H9 (cell line): ENCODE data around the gene XIRP1. TPM values are rescaled to one million over a fixed set of nuclear protein-coding genes. Genes with fewer than 3 reads are reported as not detected.

ENCODE experiments used
- DNase-seq: peaks from one replicate; pipeline ENCODE4 v3.0.0-alpha.2; 2017
- H2AFZ ChIP-seq: one replicate; pipeline ENCODE4 v1.6.1; 2013; ENCODE audit warnings: mild to moderate bottlenecking, low read length, control low read depth, moderate library complexity
- H2AK5ac ChIP-seq: 2 replicates; pipeline ENCODE4 v1.6.1; 2013; ENCODE audit warnings: low read length, control low read depth, mixed read lengths; ENCODE audit not compliant: insufficient read length
- H2BK120ac ChIP-seq: one replicate; pipeline ENCODE4 v1.6.1; 2013; ENCODE audit warnings: low read depth, mild to moderate bottlenecking, low read length, control low read depth, inconsistent platforms; ENCODE audit not compliant: poor library complexity, severe bottlenecking
- H2BK12ac ChIP-seq: 2 replicates; pipeline ENCODE4 v1.6.1; 2013; ENCODE audit warnings: low read length, control low read depth, mixed read lengths, low read depth; ENCODE audit not compliant: insufficient read length
- H2BK15ac ChIP-seq: 2 replicates; pipeline ENCODE4 v1.6.1; 2013; ENCODE audit warnings: low read depth, low read length, control low read depth
- H2BK20ac ChIP-seq: one replicate; pipeline ENCODE4 v1.6.1; 2013; ENCODE audit warnings: low read depth, mild to moderate bottlenecking, low read length, control low read depth, inconsistent platforms; ENCODE audit not compliant: poor library complexity, severe bottlenecking
- H2BK5ac ChIP-seq: 2 replicates; pipeline ENCODE4 v1.6.1; 2013; ENCODE audit warnings: low read length, control low read depth, mixed read lengths; ENCODE audit not compliant: insufficient read length
- H3K14ac ChIP-seq: 2 replicates; pipeline ENCODE4 v1.6.1; 2013; ENCODE audit warnings: low read length, control low read depth; ENCODE audit not compliant: insufficient read depth
- H3K18ac ChIP-seq: 2 replicates; pipeline ENCODE4 v1.6.1; 2013; ENCODE audit warnings: low read depth, mild to moderate bottlenecking, mixed read lengths, low read length, control low read depth; ENCODE audit not compliant: insufficient read length
- H3K23ac ChIP-seq: 2 replicates; pipeline ENCODE4 v1.6.1; 2013; ENCODE audit warnings: low read length, control low read depth, mixed read lengths, low read depth; ENCODE audit not compliant: insufficient read length
- H3K23me2 ChIP-seq: 2 replicates; pipeline ENCODE4 v1.6.1; 2013; ENCODE audit warnings: low read depth, mild to moderate bottlenecking, mixed read lengths, low read length, control low read depth; ENCODE audit not compliant: insufficient read length, poor library complexity, severe bottlenecking
- H3K27ac ChIP-seq: 2 replicates; pipeline ENCODE4 v1.5.1; 2013; ENCODE audit warnings: low read length, control low read depth, mixed read lengths, low read depth; ENCODE audit not compliant: insufficient read length
- H3K27me3 ChIP-seq: 2 replicates; pipeline ENCODE4 v1.6.1; 2013; ENCODE audit warnings: low read length, control low read depth, inconsistent platforms; ENCODE audit not compliant: insufficient read depth
- H3K4ac ChIP-seq: 2 replicates; pipeline ENCODE4 v1.6.1; 2013; ENCODE audit warnings: low read depth, mild to moderate bottlenecking, control low read depth, inconsistent platforms, low read length, moderate library complexity
- H3K4me1 ChIP-seq: 2 replicates; pipeline ENCODE4 v1.6.1; 2013; ENCODE audit warnings: low read length, control low read depth, inconsistent platforms; ENCODE audit not compliant: insufficient read depth
- H3K4me2 ChIP-seq: 2 replicates; pipeline ENCODE4 v1.6.1; 2013; ENCODE audit warnings: low read length, control low read depth, mixed read lengths; ENCODE audit not compliant: insufficient read length, insufficient read depth
- H3K56ac ChIP-seq: 2 replicates; pipeline ENCODE4 v1.6.1; 2013; ENCODE audit warnings: low read depth, mild to moderate bottlenecking, mixed read lengths, low read length, control low read depth; ENCODE audit not compliant: insufficient read length
- H3K79me1 ChIP-seq: 2 replicates; pipeline ENCODE4 v1.6.1; 2013; ENCODE audit warnings: low read depth, mild to moderate bottlenecking, moderate library complexity, low read length, control low read depth, inconsistent platforms; ENCODE audit not compliant: insufficient read depth, poor library complexity, severe bottlenecking
- H3K79me2 ChIP-seq: 2 replicates; pipeline ENCODE4 v1.6.1; 2013; ENCODE audit warnings: low read length, control low read depth, inconsistent platforms; ENCODE audit not compliant: insufficient read depth
- H3K9ac ChIP-seq: 2 replicates; pipeline ENCODE4 v1.6.1; 2013; ENCODE audit warnings: low read length, control low read depth, mixed read lengths; ENCODE audit not compliant: insufficient read length; ENCODE audit errors: extremely low read depth
- H3K9me3 ChIP-seq: one replicate; pipeline ENCODE4 v1.6.1; 2013; ENCODE audit warnings: low read depth, low read length, inconsistent platforms; ENCODE audit not compliant: control insufficient read depth
- H3T11ph ChIP-seq: one replicate; pipeline ENCODE4 v1.6.1; 2013; ENCODE audit warnings: mild to moderate bottlenecking, low read length, control low read depth, inconsistent platforms
- H4K20me1 ChIP-seq: one replicate; pipeline ENCODE4 v1.6.1; 2013; ENCODE audit not compliant: control insufficient read depth, insufficient read length, insufficient read depth
- H4K5ac ChIP-seq: 2 replicates; pipeline ENCODE4 v1.6.1; 2013; ENCODE audit warnings: low read depth, mild to moderate bottlenecking, mixed read lengths, low read length, control low read depth; ENCODE audit not compliant: insufficient read length
- H4K8ac ChIP-seq: replicated peaks from 2 replicates; pipeline ENCODE4 v1.6.1; 2013; ENCODE audit warnings: low read length, control low read depth, mixed read lengths, low read depth; ENCODE audit not compliant: insufficient read length
- H4K91ac ChIP-seq: 2 replicates; pipeline ENCODE4 v1.6.1; 2013; ENCODE audit warnings: low read depth, mild to moderate bottlenecking, moderate library complexity, mixed read lengths, low read length, control low read depth; ENCODE audit not compliant: insufficient read length
- H3K27ac Mint-ChIP-seq, 3 experiments: 2 replicates in 2 of 3; 3 replicates in 1 of 3; pipeline ENCODE4 v1.8.0; 2020 to 2021; ENCODE audit warnings: mixed read lengths in 3 of 3, mild to moderate bottlenecking in 1 of 3, moderate library complexity in 1 of 3
- H3K27me3 Mint-ChIP-seq: 2 replicates; pipeline ENCODE4 v1.8.0; 2021; ENCODE audit warnings: low read depth, mild to moderate bottlenecking, moderate library complexity, mixed read lengths
- H3K36me3 Mint-ChIP-seq, 3 experiments: 2 replicates in 2 of 3; 3 replicates in 1 of 3; pipeline ENCODE4 v1.8.0; 2020 to 2021; ENCODE audit warnings: low read depth in 3 of 3, mixed read lengths in 3 of 3; ENCODE audit not compliant: insufficient read depth in 1 of 3
- H3K4me1 Mint-ChIP-seq, 2 experiments: 2 replicates each; pipeline ENCODE4 v1.8.0; 2020; ENCODE audit warnings: mixed read lengths in 2 of 2
- H3K4me3 Mint-ChIP-seq, 2 experiments: 2 replicates in 1 of 2; 3 replicates in 1 of 2; pipeline ENCODE4 v1.8.0; 2020 to 2021; ENCODE audit warnings: mild to moderate bottlenecking in 2 of 2, mixed read lengths in 2 of 2, moderate library complexity in 1 of 2
- H3K9me3 Mint-ChIP-seq, 2 experiments: 2 replicates in 1 of 2; 3 replicates in 1 of 2; pipeline ENCODE4 v1.8.0; 2020; ENCODE audit warnings: mild to moderate bottlenecking in 2 of 2, mixed read lengths in 2 of 2, moderate library complexity in 1 of 2
- CTCF ChIP-seq: fragments of 200-600 bp; sonication (generic); conservative IDR thresholded peaks from 3 replicates; pipeline ENCODE4 v1.8.0; 2021; ENCODE audit warnings: antibody characterized with exemption, mild to moderate bottlenecking
- WGBS: extraction: QIAGEN DNeasy Blood & Tissue Kit; methylation state at CpG from one replicate; pipeline ENCODE4 v1.1.7; 2013; ENCODE audit warnings: missing lambda C conversion rate, low lambda C conversion rate, mixed read lengths; ENCODE audit not compliant: insufficient read length; ENCODE audit errors: extremely low coverage; 5-methylcytosine and 5-hydroxymethylcytosine counted together
- total RNA-seq: library from RNA; stranded (reverse); gene quantifications from 2 replicates; pipeline ENCODE4 v1.2.1, GENCODE V29; 2021

The XIRP1 gene
- total RNA-seq, 1 experiment from 2014 or later, result not detected

- Histone ChIP-seq H2BK15ac (no peak overlapping the region), H2AK5ac (no peak overlapping the region), H3T11ph (no peak overlapping the region), H3K4ac (no peak overlapping the region), H4K8ac (no peak overlapping the region), H4K5ac (no peak overlapping the region), H3K9me3 (no peaks in the 10 kb centered on the region), H3K4me2 (no peak overlapping the region), H3K27ac (no peak overlapping the region), H3K79me2 (peaks cover 5% of the 10 kb centered on the region; the same call in 1 of the 2 replicates), H3K14ac (no peak overlapping the region), H3K56ac (no peak overlapping the region), H2BK5ac (no peak overlapping the region), H3K27me3 (no peaks in the 10 kb centered on the region), H4K91ac (no peak overlapping the region), H3K9ac (no peak overlapping the region), H2BK20ac (no peak overlapping the region), H4K20me1 (no peaks in the 10 kb centered on the region), H3K23me2 (peaks cover 12% of the 10 kb centered on the region), H3K23ac (no peak overlapping the region), H2BK120ac (no peak overlapping the region), H3K4me1 (peaks cover 22% of the 10 kb centered on the region; the same call in 1 of the 2 replicates), H3K18ac (no peak overlapping the region), H3K79me1 (no peaks in the 10 kb centered on the region), H2AFZ (no peak overlapping the region), H2BK12ac (no peak overlapping the region)
- peaks cover 2% of the 10 kb centered on the region for H3K27me3 Mint-ChIP-seq
- peaks cover 5 to 27% (median 22%) of the 10 kb centered on the region in 3 experiments for H3K36me3 Mint-ChIP-seq
- H3K4me1 Mint-ChIP-seq, result peaks cover 64 to 72% of the 10 kb centered on the region in 2 experiments
- no CpG with 5 or more reads among the region's 3 CpGs for WGBS
- H3K4me3 Mint-ChIP-seq, result no peak overlapping the region; a peak in 1 of 5 replicates
- no peaks in the 10 kb centered on the region; a peak in 2 of 5 replicates for H3K9me3 Mint-ChIP-seq
- peak overlapping the region in 2 of 3 experiments; percentile 30 to 56; a peak in 4 of 7 replicates for H3K27ac Mint-ChIP-seq
- DNase-seq, result no peak
- no peak for TF ChIP-seq CTCF
Observed at GRCh38 chr3:39149498-39150147, 42.8 kb downstream of the XIRP1 start.
